ENCODE results near the gene DCUN1D3. TPM values are rescaled to one million over a fixed set of nuclear protein-coding genes. Genes with fewer than 3 reads are reported as not detected.
A peak's percentile ranks its signal among the peaks of the same experiment; 100 is the strongest.

Gene DCUN1D3
- polyA plus RNA-seq, 1 donor (not counting 4 experiments of a cell fraction or from before 2014, with no cell fraction given) = 9.4 TPM

DNA sequence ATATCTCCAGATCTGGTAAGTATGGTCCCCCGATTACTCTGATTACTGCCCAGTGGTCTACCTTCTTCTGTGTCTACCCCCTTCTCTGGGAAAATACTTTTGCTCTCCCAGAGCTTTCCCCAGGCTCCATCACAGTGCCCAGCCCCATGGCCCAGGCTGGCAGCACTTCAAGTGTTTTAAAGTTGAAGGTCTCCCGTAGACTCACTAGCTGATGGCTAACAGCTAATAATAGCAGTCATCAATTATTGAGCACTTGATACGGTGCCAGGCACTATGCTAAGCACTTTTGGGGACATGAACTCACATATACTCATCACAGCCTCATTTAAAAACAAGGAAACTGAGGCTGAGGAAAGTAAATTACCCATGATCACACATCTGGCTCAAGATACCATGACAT, 33.4 kb downstream of the DCUN1D3 start:
- peaks cover 7% of the 10 kb centered on the region for H3K9me1 ChIP-seq (ENCODE audit: control insufficient read depth, extremely low read depth, insufficient read depth, low read length)
- peak overlapping the region; percentile 99 for H3K27ac ChIP-seq (ENCODE audit: control insufficient read depth, insufficient read depth, low read length)
- H4K20me1 ChIP-seq (ENCODE audit: control insufficient read depth, extremely low read depth, insufficient read depth, low read length) = no peaks in the 10 kb centered on the region
- H2AFZ ChIP-seq (ENCODE audit: control insufficient read depth, low read length) = no peak overlapping the region
- peak overlapping the region; percentile 7 for H3K9ac ChIP-seq (ENCODE audit: control insufficient read depth, extremely low read depth, insufficient read depth, low read length)
- dilution Hi-C loops (cut with MboI; ENCODE audit: extremely low pct_ligation_motif_present, low sequenced_read_pairs) = no loop called here
- no peak for FAIRE-seq
- TF ChIP-seq EZH2 (IDR thresholded peaks at IDR 0.05; ENCODE audit: low read length) = no peak
- TF ChIP-seq, protein P1, sequence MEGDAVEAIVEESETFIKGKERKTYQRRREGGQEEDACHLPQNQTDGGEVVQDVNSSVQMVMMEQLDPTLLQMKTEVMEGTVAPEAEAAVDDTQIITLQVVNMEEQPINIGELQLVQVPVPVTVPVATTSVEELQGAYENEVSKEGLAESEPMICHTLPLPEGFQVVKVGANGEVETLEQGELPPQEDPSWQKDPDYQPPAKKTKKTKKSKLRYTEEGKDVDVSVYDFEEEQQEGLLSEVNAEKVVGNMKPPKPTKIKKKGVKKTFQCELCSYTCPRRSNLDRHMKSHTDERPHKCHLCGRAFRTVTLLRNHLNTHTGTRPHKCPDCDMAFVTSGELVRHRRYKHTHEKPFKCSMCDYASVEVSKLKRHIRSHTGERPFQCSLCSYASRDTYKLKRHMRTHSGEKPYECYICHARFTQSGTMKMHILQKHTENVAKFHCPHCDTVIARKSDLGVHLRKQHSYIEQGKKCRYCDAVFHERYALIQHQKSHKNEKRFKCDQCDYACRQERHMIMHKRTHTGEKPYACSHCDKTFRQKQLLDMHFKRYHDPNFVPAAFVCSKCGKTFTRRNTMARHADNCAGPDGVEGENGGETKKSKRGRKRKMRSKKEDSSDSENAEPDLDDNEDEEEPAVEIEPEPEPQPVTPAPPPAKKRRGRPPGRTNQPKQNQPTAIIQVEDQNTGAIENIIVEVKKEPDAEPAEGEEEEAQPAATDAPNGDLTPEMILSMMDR (optimal IDR thresholded peaks at IDR 0.05 in 1 of 3, IDR thresholded peaks at IDR 0.05 in 1 of 3, conservative IDR thresholded peaks at IDR 0.05 in 1 of 3; ENCODE audit: extremely low read depth in 1 of 3, insufficient read depth in 2 of 3, low read length in 3 of 3) = no peak
- peaks cover 7 to 13% of the 10 kb centered on the region in 2 experiments for H3K36me3 ChIP-seq (ENCODE audit: control insufficient read depth in 2 of 2, extremely low read depth in 1 of 2, insufficient read depth in 2 of 2, low read length in 2 of 2)
- peak overlapping the region; percentile 99 for H3K4me2 ChIP-seq (ENCODE audit: control insufficient read depth, extremely low read depth, insufficient read depth, low read depth, low read length)
- H3K4me1 ChIP-seq (ENCODE audit: control insufficient read depth, extremely low read depth, insufficient read depth, low read length) = peaks cover 60% of the 10 kb centered on the region
- H3K27me3 ChIP-seq (ENCODE audit: control insufficient read depth, extremely low read depth, insufficient read depth, low read length) = no peaks in the 10 kb centered on the region
- DNase-seq (ENCODE audit: low read depth, low spot score) = no peak
- H3K79me2 ChIP-seq (ENCODE audit: control insufficient read depth, insufficient read depth, low read length) = peaks cover 70% of the 10 kb centered on the region
- no peaks in the 10 kb centered on the region for H3K9me3 ChIP-seq (ENCODE audit: control insufficient read depth, low read depth, low read length)
- H3K4me3 ChIP-seq (ENCODE audit: control insufficient read depth in 2 of 3, extremely low read depth in 1 of 3, insufficient read depth in 2 of 3, low read depth in 1 of 3, low read length in 3 of 3) = no peak overlapping the region

DNA sequence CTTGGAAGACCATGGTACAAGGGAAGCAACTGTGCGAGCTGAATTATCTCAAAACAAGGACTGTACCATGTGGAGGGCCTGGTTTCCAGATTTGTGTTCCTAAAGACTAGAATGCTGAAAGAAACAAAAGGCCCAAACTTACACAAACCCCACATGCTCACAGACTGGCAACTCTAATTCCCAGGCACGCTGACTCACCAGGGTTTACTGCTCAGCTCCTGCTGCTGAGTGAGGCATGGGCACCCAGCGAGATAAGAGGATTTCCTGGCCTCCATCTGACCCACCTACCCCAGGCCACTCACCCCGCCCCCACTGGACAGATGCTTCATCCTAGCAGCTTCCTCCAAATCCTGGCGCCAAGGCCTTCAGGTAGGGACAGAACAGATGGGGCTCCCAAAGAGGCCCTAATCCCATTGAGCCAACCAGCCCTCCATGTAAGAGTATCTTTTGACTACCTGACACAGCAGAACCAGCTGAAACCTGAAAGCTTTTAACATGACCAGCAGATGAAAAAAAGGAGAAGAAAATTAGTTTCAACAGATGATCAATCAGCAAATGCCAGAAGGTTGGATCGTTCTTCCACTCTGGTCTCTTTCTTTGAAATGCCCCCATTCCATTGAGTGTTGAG, 33.9 kb downstream of the DCUN1D3 start:
- FAIRE-seq = peak; percentile 79
- Histone ChIP-seq H4K20me1 (ENCODE audit: control insufficient read depth, extremely low read depth, insufficient read depth, low read length) (no peaks in the 10 kb centered on the region), H3K27me3 (ENCODE audit: control insufficient read depth, extremely low read depth, insufficient read depth, low read length) (no peaks in the 10 kb centered on the region), H2AFZ (ENCODE audit: control insufficient read depth, low read length) (no peak overlapping the region), H3K79me2 (ENCODE audit: control insufficient read depth, insufficient read depth, low read length) (peaks cover 65% of the 10 kb centered on the region), H3K4me1 (ENCODE audit: control insufficient read depth, extremely low read depth, insufficient read depth, low read length) (peaks cover 60% of the 10 kb centered on the region), H3K4me3 (ENCODE audit: control insufficient read depth in 2 of 3, extremely low read depth in 1 of 3, insufficient read depth in 2 of 3, low read depth in 1 of 3, low read length in 3 of 3) (peak overlapping the region in 2 of 3 experiments; percentile 56 to 66), H3K9me1 (ENCODE audit: control insufficient read depth, extremely low read depth, insufficient read depth, low read length) (peaks cover 7% of the 10 kb centered on the region), H3K9ac (ENCODE audit: control insufficient read depth, extremely low read depth, insufficient read depth, low read length) (peak overlapping the region; percentile 83), H3K27ac (ENCODE audit: control insufficient read depth, insufficient read depth, low read length) (peak overlapping the region; percentile 99), H3K36me3 (ENCODE audit: control insufficient read depth in 2 of 2, extremely low read depth in 1 of 2, insufficient read depth in 2 of 2, low read length in 2 of 2) (peaks cover 10 to 17% of the 10 kb centered on the region in 2 experiments), H3K4me2 (ENCODE audit: control insufficient read depth, extremely low read depth, insufficient read depth, low read depth, low read length) (peak overlapping the region; percentile 99), H3K9me3 (ENCODE audit: control insufficient read depth, low read depth, low read length) (no peaks in the 10 kb centered on the region)
- peak; percentile 69 for DNase-seq (ENCODE audit: low read depth, low spot score)
- TF ChIP-seq EZH2 (IDR thresholded peaks at IDR 0.05; ENCODE audit: low read length) = no peak
- TF ChIP-seq, protein P1 (optimal IDR thresholded peaks at IDR 0.05 in 1 of 3, IDR thresholded peaks at IDR 0.05 in 1 of 3, conservative IDR thresholded peaks at IDR 0.05 in 1 of 3; ENCODE audit: extremely low read depth in 1 of 3, insufficient read depth in 2 of 3, low read length in 3 of 3) = no peak
- dilution Hi-C loops (cut with MboI; ENCODE audit: extremely low pct_ligation_motif_present, low sequenced_read_pairs) = no loop called here

Measured in keratinocyte (primary cell).